Vagina (tissue), 2 donors: ENCODE data around the gene DENND1A. TPM values are rescaled to one million over a fixed set of nuclear protein-coding genes. Genes with fewer than 3 reads are reported as not detected.
"Not testable (repeated sequence)": the region's sequence is repeated elsewhere in the genome, so short reads cannot be mapped to it uniquely, and the experiment has no call there.

Experiments
- DNase-seq, 2 donors: peaks; one replicate each; pipeline ENCODE4 v3.0.0-alpha.2; 2017; ENCODE audit errors: extremely low spot score in 2 of 2
- H3K27ac ChIP-seq: fragments of 200-600 bp; sonication (generic); one replicate; pipeline ENCODE4 v1.5.1; 2019
- H3K27me3 ChIP-seq: fragments of 200-600 bp; sonication (generic); one replicate; pipeline ENCODE4 v1.5.1; 2019
- H3K36me3 ChIP-seq, 2 donors: fragments of 200-600 bp; sonication (generic); one replicate each; pipeline ENCODE4 v1.5.1; 2017 to 2019
- H3K4me1 ChIP-seq: fragments of 200-600 bp; sonication (generic); one replicate; pipeline ENCODE4 v1.5.1; 2019
- H3K4me3 ChIP-seq, 2 donors: fragments of 200-600 bp; sonication (generic); 1 replicate in 1 of 2; 2 replicates in 1 of 2; pipeline ENCODE4 v1.5.1; 2016 to 2019
- H3K9me3 ChIP-seq: fragments of 200-600 bp; sonication (generic); one replicate; pipeline ENCODE4 v1.5.1; 2019
- CTCF ChIP-seq, 3 experiments: fragments of 450-650 bp in 2 of 3; fragments of 200-600 bp in 1 of 3; sonication (generic) in 1 of 3; IDR thresholded peaks; one replicate each; pipeline ENCODE4 v1.5.1; 2017 to 2019; ENCODE audit warnings: antibody characterized with exemption in 3 of 3, mild to moderate bottlenecking in 2 of 3, moderate library complexity in 2 of 3
- POLR2A ChIP-seq, 2 donors: fragments of 450-650 bp; IDR thresholded peaks; one replicate each; pipeline ENCODE4 v1.6.1; 2017; ENCODE audit warnings: antibody characterized with exemption in 2 of 2, mild to moderate bottlenecking in 2 of 2, moderate library complexity in 2 of 2
- POLR2AphosphoS5 ChIP-seq, 2 donors: sonication (generic); formaldehyde crosslinking; IDR thresholded peaks; one replicate each; pipeline ENCODE4 v1.9.0; 2017; ENCODE audit warnings: antibody characterized with exemption in 2 of 2, mild to moderate bottlenecking in 2 of 2, low read depth in 1 of 2; ENCODE audit not compliant: insufficient read depth in 1 of 2
- intact Hi-C: fragments of 100-400 bp; cut with DNase I; formaldehyde crosslinking; loops from one replicate; pipeline ENCODE4 v1.15.1; 2023
- total RNA-seq: library from RNA; depleted of rRNA; stranded (reverse); fragments of >200 nt; gene quantifications from one replicate; pipeline ENCODE4 v1.2.3, GENCODE V29; 2016

The DENND1A gene
- total RNA-seq, 1 donor from 2014 or later = 20.4 TPM

GRCh38 chr9:123948286-123948685 lies 18.4 kb upstream of the DENND1A start:
- Histone ChIP-seq H3K4me3 (no peak overlapping the region), H3K9me3 (no peaks in the 10 kb centered on the region), H3K27ac (no peak overlapping the region), H3K36me3 (no peaks in the 10 kb centered on the region), H3K4me1 (peaks cover 9% of the 10 kb centered on the region), H3K27me3 (no peaks in the 10 kb centered on the region)
- intact Hi-C loops = no loop called here
- no peak for TF ChIP-seq POLR2AphosphoS5 (IDR thresholded peaks at IDR 0.05; ENCODE audit: insufficient read depth in 1 of 2, low read depth in 1 of 2)
- no peak for TF ChIP-seq POLR2A (IDR thresholded peaks at IDR 0.05)
- TF ChIP-seq CTCF (IDR thresholded peaks at IDR 0.05) = no peak
- DNase-seq = no peak

GRCh38 chr9:123947326-123947725 lies 17.4 kb upstream of the DENND1A start:
- H3K27ac ChIP-seq = no peak overlapping the region
- TF ChIP-seq POLR2A (IDR thresholded peaks at IDR 0.05) (no peak), CTCF (IDR thresholded peaks at IDR 0.05) (no peak), POLR2AphosphoS5 (IDR thresholded peaks at IDR 0.05; ENCODE audit: insufficient read depth in 1 of 2, low read depth in 1 of 2) (no peak)
- H3K36me3 ChIP-seq = no peaks in the 10 kb centered on the region
- intact Hi-C loops = no loop called here
- peaks cover 9% of the 10 kb centered on the region for H3K4me1 ChIP-seq
- no peak for DNase-seq
- no peak overlapping the region for H3K4me3 ChIP-seq
- H3K9me3 ChIP-seq = no peaks in the 10 kb centered on the region
- no peaks in the 10 kb centered on the region for H3K27me3 ChIP-seq

GRCh38 chr9:123946101-123946821 lies 16.3 kb upstream of the DENND1A start:
- Histone ChIP-seq H3K36me3 (no peaks in the 10 kb centered on the region), H3K9me3 (no peaks in the 10 kb centered on the region), H3K4me3 (no peak overlapping the region), H3K27me3 (no peaks in the 10 kb centered on the region), H3K27ac (no peak overlapping the region), H3K4me1 (peaks cover 9% of the 10 kb centered on the region)
- TF ChIP-seq POLR2AphosphoS5 (IDR thresholded peaks at IDR 0.05; ENCODE audit: insufficient read depth in 1 of 2, low read depth in 1 of 2) (no peak), POLR2A (IDR thresholded peaks at IDR 0.05) (no peak), CTCF (IDR thresholded peaks at IDR 0.05) (no peak)
- intact Hi-C loops = no loop called here
- no peak for DNase-seq

- Histone ChIP-seq H3K4me1 (peaks cover 9% of the 10 kb centered on the region), H3K27ac (no peak overlapping the region), H3K4me3 (no peak overlapping the region), H3K9me3 (no peaks in the 10 kb centered on the region), H3K27me3 (no peaks in the 10 kb centered on the region), H3K36me3 (no peaks in the 10 kb centered on the region)
- no peak for TF ChIP-seq POLR2A (IDR thresholded peaks at IDR 0.05)
- no peak for TF ChIP-seq CTCF (IDR thresholded peaks at IDR 0.05)
- no peak for TF ChIP-seq POLR2AphosphoS5 (IDR thresholded peaks at IDR 0.05; ENCODE audit: insufficient read depth in 1 of 2, low read depth in 1 of 2)
- no peak for DNase-seq
- intact Hi-C loops = no loop called here
Measured at GRCh38 chr9:123945532-123945931, 15.6 kb upstream of the DENND1A start.

- H3K9me3 ChIP-seq, H3K27me3 ChIP-seq, H3K4me3 ChIP-seq, H3K27ac ChIP-seq, H3K4me1 ChIP-seq, DNase-seq, H3K36me3 ChIP-seq, intact Hi-C loops: not testable (repeated sequence)
Measured at GRCh38 chr9:123944464-123944863, 14.5 kb upstream of the DENND1A start.
